Neural progenitor cell (in vitro differentiated cells): ENCODE measurements around the gene RAMACL. TPM values are rescaled to one million over a fixed set of nuclear protein-coding genes. Genes with fewer than 3 reads are reported as not detected.

Experiments used
- DNase-seq: peaks from one replicate; pipeline ENCODE4 v3.0.0-alpha.2; 2016; ENCODE audit warnings: low spot score
- H2AFZ ChIP-seq: fragments of 200-600 bp; sonication (generic); replicated peaks from 2 replicates; pipeline ENCODE4 v1.6.1; 2016; ENCODE audit warnings: antibody characterized with exemption
- H3F3A ChIP-seq: fragments of 200-600 bp; sonication (generic); 2 replicates; pipeline ENCODE4 v1.6.1; 2016; ENCODE audit warnings: antibody characterized with exemption, low read depth
- H3K27ac ChIP-seq: fragments of 200-600 bp; sonication (generic); 2 replicates; pipeline ENCODE4 v1.5.1; 2016; ENCODE audit warnings: mild to moderate bottlenecking
- H3K27me3 ChIP-seq: fragments of 200-600 bp; sonication (generic); 2 replicates; pipeline ENCODE4 v1.6.1; 2016; ENCODE audit warnings: mild to moderate bottlenecking, moderate library complexity
- H3K36me3 ChIP-seq: fragments of 200-600 bp; sonication (generic); 2 replicates; pipeline ENCODE4 v1.5.1; 2016
- H3K4me1 ChIP-seq: fragments of 200-600 bp; sonication (generic); 2 replicates; pipeline ENCODE4 v1.6.1; 2016; ENCODE audit warnings: mixed run types
- H3K4me2 ChIP-seq: fragments of 200-600 bp; sonication (generic); 2 replicates; pipeline ENCODE4 v1.6.1; 2016
- H3K4me3 ChIP-seq: fragments of 200-600 bp; sonication (generic); 2 replicates; pipeline ENCODE4 v1.5.1; 2016
- H3K79me2 ChIP-seq: fragments of 200-600 bp; sonication (generic); 2 replicates; pipeline ENCODE4 v1.6.1; 2016; ENCODE audit warnings: low read depth
- H3K9ac ChIP-seq: fragments of 200-600 bp; sonication (generic); 2 replicates; pipeline ENCODE4 v1.6.1; 2016
- H3K9me3 ChIP-seq: fragments of 200-600 bp; sonication (generic); 2 replicates; pipeline ENCODE4 v1.5.1; 2016; ENCODE audit warnings: low read depth
- H4K20me1 ChIP-seq: fragments of 200-600 bp; sonication (generic); 2 replicates; pipeline ENCODE4 v1.6.1; 2016; ENCODE audit warnings: low read depth
- H3K27ac Mint-ChIP-seq: 3 replicates; pipeline ENCODE4 v1.8.0; 2021; ENCODE audit warnings: mixed read lengths
- H3K27me3 Mint-ChIP-seq: 2 replicates; pipeline ENCODE4 v1.8.0; 2022; ENCODE audit warnings: low read depth, mild to moderate bottlenecking, inconsistent platforms, moderate library complexity, mixed read lengths; ENCODE audit not compliant: insufficient read depth
- H3K36me3 Mint-ChIP-seq: 3 replicates; pipeline ENCODE4 v1.8.0; 2021; ENCODE audit warnings: mixed read lengths
- H3K4me1 Mint-ChIP-seq: 3 replicates; pipeline ENCODE4 v1.8.0; 2021; ENCODE audit warnings: mixed read lengths
- H3K4me3 Mint-ChIP-seq: 3 replicates; pipeline ENCODE4 v1.8.0; 2021; ENCODE audit warnings: mild to moderate bottlenecking, moderate library complexity, mixed read lengths
- H3K9me3 Mint-ChIP-seq: 3 replicates; pipeline ENCODE4 v1.8.0; 2020; ENCODE audit warnings: mixed read lengths
- EZH2 ChIP-seq: fragments of 200-600 bp; sonication (generic); IDR thresholded peaks from 2 replicates; pipeline ENCODE4 v1.6.1; 2017; ENCODE audit warnings: antibody characterized with exemption, mild to moderate bottlenecking, moderate library complexity
- EZH2phosphoT487 ChIP-seq: fragments of 200-600 bp; sonication (generic); IDR thresholded peaks from 2 replicates; pipeline ENCODE4 v1.6.1; 2017; ENCODE audit warnings: antibody characterized with exemption
- total RNA-seq: library from RNA; depleted of rRNA; stranded (reverse); fragments of >200 nt; gene quantifications from 2 replicates; pipeline ENCODE4 v1.2.3, GENCODE V29; 2015; ENCODE audit warnings: low replicate concordance
- TF ChIP-seq, protein P1 (sequence below): fragments of 200-600 bp; sonication (generic); IDR thresholded peaks from 2 replicates; pipeline ENCODE4 v1.5.1; 2017; ENCODE audit warnings: antibody characterized with exemption, mild to moderate bottlenecking

Gene RAMACL
- total RNA-seq, 1 donor from 2014 or later: 0.19 TPM

DNA sequence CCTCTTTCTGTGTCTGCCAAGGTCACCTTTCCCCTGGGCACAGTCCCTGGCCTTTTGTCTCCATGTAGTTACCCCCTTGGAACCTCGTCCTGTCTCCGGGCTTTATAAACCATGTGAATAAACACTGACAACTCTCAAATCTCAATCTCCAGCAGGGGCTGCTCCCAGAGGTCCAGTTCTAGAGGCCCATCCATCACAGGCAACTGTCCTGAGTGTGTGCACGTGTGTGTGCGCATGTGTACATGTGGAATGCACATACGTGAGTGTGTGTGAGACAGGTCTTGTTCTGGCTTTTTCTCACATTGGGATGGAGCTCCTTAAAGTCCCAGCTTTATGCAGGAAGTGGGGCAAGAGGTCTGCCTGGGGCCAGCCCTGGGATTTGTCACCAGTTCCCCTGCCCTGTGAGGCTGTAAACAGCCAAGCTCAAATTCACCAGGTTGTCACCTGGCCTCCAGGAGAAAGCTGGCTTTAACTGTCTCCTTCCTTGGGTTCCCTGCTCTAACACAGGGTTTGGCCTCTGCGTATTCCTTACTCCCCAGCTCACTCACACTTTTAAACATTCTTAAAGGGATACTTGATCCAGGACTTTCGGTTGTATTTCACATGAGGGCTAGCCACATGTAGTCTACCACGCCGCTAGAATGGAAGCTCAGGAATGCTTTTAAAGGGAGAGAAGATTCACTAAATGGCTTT lies 42.7 kb downstream of the RAMACL start:
- Histone ChIP-seq H3K4me3 (no peak overlapping the region), H3F3A (no peaks in the 10 kb centered on the region), H4K20me1 (no peaks in the 10 kb centered on the region), H3K36me3 (no peaks in the 10 kb centered on the region), H3K27me3 (no peaks in the 10 kb centered on the region), H3K4me1 (no peaks in the 10 kb centered on the region), H2AFZ (no peak overlapping the region), H3K79me2 (no peaks in the 10 kb centered on the region), H3K4me2 (no peak overlapping the region), H3K9ac (no peak overlapping the region), H3K27ac (no peak overlapping the region), H3K9me3 (no peaks in the 10 kb centered on the region)
- peaks cover 23% of the 10 kb centered on the region for H3K4me1 Mint-ChIP-seq
- H3K36me3 Mint-ChIP-seq: peaks cover 6% of the 10 kb centered on the region
- TF ChIP-seq, protein P1, sequence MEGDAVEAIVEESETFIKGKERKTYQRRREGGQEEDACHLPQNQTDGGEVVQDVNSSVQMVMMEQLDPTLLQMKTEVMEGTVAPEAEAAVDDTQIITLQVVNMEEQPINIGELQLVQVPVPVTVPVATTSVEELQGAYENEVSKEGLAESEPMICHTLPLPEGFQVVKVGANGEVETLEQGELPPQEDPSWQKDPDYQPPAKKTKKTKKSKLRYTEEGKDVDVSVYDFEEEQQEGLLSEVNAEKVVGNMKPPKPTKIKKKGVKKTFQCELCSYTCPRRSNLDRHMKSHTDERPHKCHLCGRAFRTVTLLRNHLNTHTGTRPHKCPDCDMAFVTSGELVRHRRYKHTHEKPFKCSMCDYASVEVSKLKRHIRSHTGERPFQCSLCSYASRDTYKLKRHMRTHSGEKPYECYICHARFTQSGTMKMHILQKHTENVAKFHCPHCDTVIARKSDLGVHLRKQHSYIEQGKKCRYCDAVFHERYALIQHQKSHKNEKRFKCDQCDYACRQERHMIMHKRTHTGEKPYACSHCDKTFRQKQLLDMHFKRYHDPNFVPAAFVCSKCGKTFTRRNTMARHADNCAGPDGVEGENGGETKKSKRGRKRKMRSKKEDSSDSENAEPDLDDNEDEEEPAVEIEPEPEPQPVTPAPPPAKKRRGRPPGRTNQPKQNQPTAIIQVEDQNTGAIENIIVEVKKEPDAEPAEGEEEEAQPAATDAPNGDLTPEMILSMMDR: no peak
- TF ChIP-seq EZH2phosphoT487 (no peak), EZH2 (no peak)
- no peak for DNase-seq
- no peaks in the 10 kb centered on the region for H3K27me3 Mint-ChIP-seq
- H3K27ac Mint-ChIP-seq: no peak overlapping the region
- peaks cover 5% of the 10 kb centered on the region for H3K9me3 Mint-ChIP-seq
- no peak overlapping the region for H3K4me3 Mint-ChIP-seq

DNA sequence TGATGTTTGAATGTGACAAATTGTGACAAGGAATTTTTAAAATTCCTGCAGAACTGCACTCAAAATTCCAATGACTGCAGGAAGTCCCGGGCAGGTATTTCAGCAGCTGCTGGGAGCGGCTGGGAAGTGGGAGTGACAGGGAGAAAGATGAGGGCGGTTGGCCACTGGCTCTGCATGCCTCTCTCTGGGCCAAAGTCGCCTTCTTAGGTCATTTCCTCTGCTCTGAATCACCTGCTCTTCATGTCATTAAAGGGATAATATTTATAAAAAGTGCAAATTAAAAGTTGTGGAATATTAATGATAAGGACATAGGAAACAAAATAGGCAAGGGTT lies 43.9 kb downstream of the RAMACL start:
- no peak overlapping the region for H3K4me3 ChIP-seq
- H2AFZ ChIP-seq: no peak overlapping the region
- no peaks in the 10 kb centered on the region for H3K9me3 Mint-ChIP-seq
- DNase-seq: peak; percentile 21
- no peaks in the 10 kb centered on the region for H3K27me3 Mint-ChIP-seq
- H3K79me2 ChIP-seq: no peaks in the 10 kb centered on the region
- no peaks in the 10 kb centered on the region for H3K36me3 ChIP-seq
- no peak overlapping the region for H3K4me2 ChIP-seq
- TF ChIP-seq, protein P1: no peak
- TF ChIP-seq EZH2phosphoT487: no peak
- no peak for TF ChIP-seq EZH2
- H3K4me3 Mint-ChIP-seq: no peak overlapping the region
- H3K27me3 ChIP-seq: no peaks in the 10 kb centered on the region
- peaks cover 23% of the 10 kb centered on the region for H3K4me1 Mint-ChIP-seq
- H3K9me3 ChIP-seq: no peaks in the 10 kb centered on the region
- no peak overlapping the region for H3K27ac ChIP-seq
- peaks cover 6% of the 10 kb centered on the region for H3K36me3 Mint-ChIP-seq
- no peaks in the 10 kb centered on the region for H3K4me1 ChIP-seq
- no peaks in the 10 kb centered on the region for H4K20me1 ChIP-seq
- H3K9ac ChIP-seq: no peak overlapping the region
- no peaks in the 10 kb centered on the region for H3F3A ChIP-seq
- H3K27ac Mint-ChIP-seq: no peak overlapping the region

DNA sequence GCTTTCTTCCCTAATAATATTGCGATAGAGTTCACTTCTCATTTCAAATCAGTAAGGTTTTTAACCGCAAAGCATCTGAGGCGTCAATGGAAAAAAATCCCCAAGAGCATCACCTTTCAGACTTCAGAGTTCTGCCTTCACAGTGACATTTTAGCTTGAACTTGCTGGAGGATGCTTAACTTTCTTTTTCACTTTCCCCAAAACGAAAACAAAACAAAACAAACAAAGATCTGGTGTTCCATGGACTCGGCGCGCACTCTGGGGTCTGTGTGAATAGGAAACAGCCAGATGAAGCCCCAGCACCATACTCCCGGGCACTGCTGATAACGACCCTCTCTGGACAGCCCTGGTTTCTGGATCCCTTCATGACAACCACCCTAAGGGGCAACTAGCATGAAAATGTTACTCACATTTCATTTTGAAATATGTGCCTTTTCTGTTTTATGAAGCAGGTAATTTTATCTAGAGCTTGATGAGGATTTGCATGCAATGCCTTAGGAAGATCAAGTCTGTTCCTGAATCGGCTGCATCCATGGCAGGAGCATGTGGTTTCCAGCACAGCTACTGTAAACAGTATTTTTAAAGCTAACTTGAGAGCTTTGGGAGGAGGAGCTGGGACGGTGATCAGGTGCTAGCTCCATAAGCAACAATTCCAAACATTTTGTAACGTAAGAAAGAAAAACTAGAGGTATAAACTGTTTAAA lies 44.5 kb downstream of the RAMACL start:
- no peak overlapping the region for H3K4me2 ChIP-seq
- no peak overlapping the region for H3K27ac ChIP-seq
- DNase-seq: no peak
- no peaks in the 10 kb centered on the region for H4K20me1 ChIP-seq
- Mint-ChIP-seq H3K27me3 (no peaks in the 10 kb centered on the region), H3K4me1 (peaks cover 23% of the 10 kb centered on the region), H3K27ac (peak overlapping the region; percentile 11), H3K9me3 (no peaks in the 10 kb centered on the region), H3K4me3 (no peak overlapping the region), H3K36me3 (peaks cover 10% of the 10 kb centered on the region)
- H3K4me1 ChIP-seq: no peaks in the 10 kb centered on the region
- H3K36me3 ChIP-seq: no peaks in the 10 kb centered on the region
- no peak overlapping the region for H3K9ac ChIP-seq
- TF ChIP-seq EZH2: no peak
- TF ChIP-seq, protein P1: no peak
- no peak for TF ChIP-seq EZH2phosphoT487
- H3K4me3 ChIP-seq: no peak overlapping the region
- H3F3A ChIP-seq: no peaks in the 10 kb centered on the region
- no peaks in the 10 kb centered on the region for H3K27me3 ChIP-seq
- H3K79me2 ChIP-seq: no peaks in the 10 kb centered on the region
- H2AFZ ChIP-seq: no peak overlapping the region
- H3K9me3 ChIP-seq: no peaks in the 10 kb centered on the region
